A673 (cell line): ENCODE results near the gene NIN.

Source experiments
- EZH2 ChIP-seq: fragments of 200-600 bp; sonication (generic); IDR thresholded peaks from 2 replicates; pipeline ENCODE4 v1.6.1; 2017; ENCODE audit warnings: borderline replicate concordance, low read depth, mild to moderate bottlenecking, mixed read lengths, antibody characterized with exemption, low read length; ENCODE audit not compliant: poor library complexity, severe bottlenecking
- TF ChIP-seq, protein P1 (sequence below): fragments of 300-800, 200-600 bp; sonication (generic); conservative IDR thresholded peaks from 2 replicates; pipeline ENCODE4 v1.5.1; 2017; ENCODE audit warnings: low read depth, mild to moderate bottlenecking, antibody characterized with exemption, low read length, moderate library complexity, mixed read lengths

DNA sequence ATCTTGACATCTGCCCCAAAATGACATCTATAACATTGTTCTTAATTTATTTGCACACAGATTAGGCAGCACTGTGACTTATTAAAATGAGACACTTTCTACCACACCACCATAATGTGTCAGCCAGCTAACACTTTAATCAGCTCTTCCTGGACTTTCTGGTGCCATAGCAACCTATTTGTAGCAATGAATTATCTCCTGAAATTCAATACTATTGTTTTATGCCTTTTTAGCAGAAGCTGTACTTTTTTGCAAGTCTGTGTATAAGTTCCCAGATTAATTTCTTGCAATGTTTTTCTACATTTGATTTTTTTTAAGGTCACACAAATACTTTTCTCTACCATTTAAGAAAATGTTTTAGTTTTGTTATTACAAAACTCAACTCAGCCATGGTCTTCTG lies 90.1 kb downstream of the NIN start:
- TF ChIP-seq, protein P1, sequence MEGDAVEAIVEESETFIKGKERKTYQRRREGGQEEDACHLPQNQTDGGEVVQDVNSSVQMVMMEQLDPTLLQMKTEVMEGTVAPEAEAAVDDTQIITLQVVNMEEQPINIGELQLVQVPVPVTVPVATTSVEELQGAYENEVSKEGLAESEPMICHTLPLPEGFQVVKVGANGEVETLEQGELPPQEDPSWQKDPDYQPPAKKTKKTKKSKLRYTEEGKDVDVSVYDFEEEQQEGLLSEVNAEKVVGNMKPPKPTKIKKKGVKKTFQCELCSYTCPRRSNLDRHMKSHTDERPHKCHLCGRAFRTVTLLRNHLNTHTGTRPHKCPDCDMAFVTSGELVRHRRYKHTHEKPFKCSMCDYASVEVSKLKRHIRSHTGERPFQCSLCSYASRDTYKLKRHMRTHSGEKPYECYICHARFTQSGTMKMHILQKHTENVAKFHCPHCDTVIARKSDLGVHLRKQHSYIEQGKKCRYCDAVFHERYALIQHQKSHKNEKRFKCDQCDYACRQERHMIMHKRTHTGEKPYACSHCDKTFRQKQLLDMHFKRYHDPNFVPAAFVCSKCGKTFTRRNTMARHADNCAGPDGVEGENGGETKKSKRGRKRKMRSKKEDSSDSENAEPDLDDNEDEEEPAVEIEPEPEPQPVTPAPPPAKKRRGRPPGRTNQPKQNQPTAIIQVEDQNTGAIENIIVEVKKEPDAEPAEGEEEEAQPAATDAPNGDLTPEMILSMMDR, result no peak
- TF ChIP-seq EZH2, result no peak
